ELR (cell line): Measurements from ENCODE around the gene DENND1C.

Experiments used
- DNase-seq: peaks from one replicate; pipeline ENCODE4 v3.0.0-alpha.2; 2015; ENCODE audit warnings: low read depth

Gene DENND1C

GRCh38 chr19:6481541-6482342, at the start of gene DENND1C:
Gene DENND1C (minus strand): TSS chr19:6481787. CDS start chr19:6481695, 92 bp downstream.
- DNase-seq: peak; percentile 45

DNA sequence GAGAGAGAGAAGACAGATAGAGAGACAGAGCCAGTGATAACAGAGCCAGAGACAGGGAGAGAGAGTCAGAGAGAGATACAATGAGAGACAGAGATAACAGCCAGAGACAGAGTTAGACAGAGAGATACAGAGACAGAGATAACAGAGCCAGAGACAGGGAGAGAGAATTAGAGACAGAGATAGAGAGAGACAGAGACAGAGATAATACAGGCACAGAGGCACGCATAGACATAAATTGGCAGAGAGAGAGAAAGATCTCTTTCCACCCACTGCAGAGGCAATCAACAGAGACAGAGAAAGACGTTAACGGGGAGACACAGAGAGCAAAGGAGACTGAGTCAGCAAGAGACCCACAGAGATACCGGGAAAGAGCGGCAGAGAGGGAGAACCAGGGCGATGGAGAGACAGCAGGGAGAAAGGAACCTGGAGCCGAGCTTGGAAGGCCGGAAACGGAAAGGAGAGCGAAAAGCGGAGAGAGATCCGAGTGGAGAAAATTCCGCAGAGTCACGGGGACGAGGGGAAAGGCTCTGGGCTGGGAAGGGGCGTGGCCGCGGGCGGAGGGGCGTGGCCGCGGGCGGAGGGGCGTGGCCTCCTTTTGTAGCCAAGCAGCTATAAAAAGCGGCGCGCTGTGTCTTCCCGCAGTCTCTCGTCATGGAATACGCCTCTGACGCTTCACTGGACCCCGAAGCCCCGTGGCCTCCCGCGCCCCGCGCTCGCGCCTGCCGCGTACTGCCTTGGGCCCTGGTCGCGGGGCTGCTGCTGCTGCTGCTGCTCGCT, 49.0 kb upstream of the DENND1C start, which contains the start of gene TNFSF9:
TNFSF9 (plus strand) TSS at position 641 of the 777 bp plus-strand sequence; CDS start at position 652, 11 bp downstream.
- DNase-seq: peak; percentile 87

DNA sequence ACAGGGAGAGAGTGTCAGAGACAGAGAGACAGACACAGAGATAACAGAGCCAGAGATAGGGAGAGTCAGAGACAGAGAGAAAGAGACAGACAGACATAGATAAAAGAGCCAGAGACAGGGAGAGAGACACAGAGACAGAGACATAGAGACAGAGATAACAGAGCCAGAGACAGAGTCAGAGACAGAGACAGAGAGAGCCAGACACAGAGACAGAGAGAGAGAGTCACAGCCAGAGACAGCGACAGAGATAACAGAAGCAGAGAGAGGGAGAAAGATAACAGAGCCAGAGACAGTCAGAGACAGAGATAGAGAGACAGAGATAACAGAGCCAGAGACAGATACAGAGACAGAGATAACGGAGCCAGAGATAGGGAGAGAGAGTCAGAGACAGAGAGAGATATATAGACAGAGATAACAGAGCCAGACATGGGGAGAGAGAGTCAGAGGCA, 48.4 kb upstream of the DENND1C start:
- DNase-seq: no peak

DNA sequence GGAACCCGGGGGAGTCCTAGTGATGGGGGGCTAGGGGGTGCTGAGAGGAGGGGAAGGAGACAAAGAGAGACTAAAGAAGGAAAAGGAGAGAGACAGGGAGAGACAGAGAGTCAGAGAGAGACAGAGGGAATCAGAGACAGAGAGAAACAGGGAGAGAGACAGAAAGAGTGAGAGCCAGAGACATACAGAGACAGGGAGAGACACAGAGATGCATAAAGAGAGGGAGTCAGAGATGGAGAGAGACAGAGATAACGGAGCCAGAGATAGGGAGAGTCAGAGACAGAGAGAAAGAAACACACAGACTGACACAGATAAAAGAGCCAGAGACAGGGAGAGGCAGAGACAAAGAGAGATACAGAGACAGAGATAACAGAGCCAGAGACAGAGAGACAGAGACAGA, 47.8 kb upstream of the DENND1C start:
- DNase-seq: no peak

DNA sequence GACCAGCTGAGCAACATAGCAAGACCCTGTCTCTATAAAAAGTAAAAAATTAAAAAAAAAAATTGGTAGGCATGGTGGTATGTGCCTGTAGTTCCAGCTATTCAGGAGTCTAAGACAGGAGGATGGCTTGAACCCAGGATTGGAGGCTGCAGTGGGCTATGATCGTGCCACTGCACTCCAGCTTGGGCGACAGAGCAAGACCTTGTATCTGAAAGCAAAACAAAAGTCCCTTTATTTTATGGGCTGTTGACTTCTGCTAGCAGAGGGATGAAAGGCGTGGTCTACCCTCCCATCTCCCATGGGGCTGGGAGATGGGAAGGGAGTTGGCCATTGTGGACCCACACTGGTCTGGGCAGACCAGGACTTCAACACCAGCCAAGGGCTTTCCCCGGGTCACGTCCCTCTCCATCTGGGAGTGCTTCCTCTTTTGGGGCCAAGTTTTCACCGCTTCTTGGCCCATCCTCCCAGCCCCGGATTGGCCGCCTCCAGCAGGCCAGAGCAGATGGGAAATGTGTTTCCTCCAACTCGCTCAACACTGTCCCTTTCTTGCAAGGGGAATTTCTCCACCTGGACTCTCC, 47.0 kb upstream of the DENND1C start:
- no peak for DNase-seq

DNA sequence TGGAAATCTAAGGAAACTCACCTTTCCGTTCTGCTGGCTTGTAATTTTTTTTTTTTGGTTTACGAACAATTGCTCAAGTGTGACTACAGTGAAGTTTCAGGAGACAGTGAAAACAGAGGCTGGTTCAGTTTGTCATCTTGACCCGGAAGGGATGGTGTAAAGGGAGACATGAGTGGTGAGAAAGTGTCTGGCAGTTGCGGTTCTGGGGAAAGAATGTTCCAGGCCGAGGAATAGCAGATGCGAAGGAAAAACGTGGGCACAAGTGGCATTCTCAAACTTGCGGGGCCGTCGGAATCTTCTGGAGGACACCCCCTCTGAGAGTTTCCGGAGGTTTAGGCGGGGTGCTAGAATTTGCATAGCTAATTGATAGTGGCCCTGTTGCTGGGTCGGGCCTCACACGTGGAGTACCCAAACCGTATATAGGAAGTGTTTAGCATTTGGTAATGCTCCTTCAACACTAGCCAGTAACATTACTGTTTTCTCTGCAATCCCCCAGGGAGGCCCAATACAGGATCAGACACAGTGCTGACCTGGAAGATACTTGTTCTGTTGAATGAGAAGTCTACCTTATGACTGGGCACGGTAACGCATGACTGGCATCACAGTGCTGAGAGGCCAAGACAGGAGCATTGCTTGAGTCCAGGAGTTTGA, 46.4 kb upstream of the DENND1C start:
- DNase-seq: no peak

- DNase-seq: no peak
These were observed 42.7 kb upstream of the DENND1C start for GRCh38 chr19:6524311-6524710.

DNA sequence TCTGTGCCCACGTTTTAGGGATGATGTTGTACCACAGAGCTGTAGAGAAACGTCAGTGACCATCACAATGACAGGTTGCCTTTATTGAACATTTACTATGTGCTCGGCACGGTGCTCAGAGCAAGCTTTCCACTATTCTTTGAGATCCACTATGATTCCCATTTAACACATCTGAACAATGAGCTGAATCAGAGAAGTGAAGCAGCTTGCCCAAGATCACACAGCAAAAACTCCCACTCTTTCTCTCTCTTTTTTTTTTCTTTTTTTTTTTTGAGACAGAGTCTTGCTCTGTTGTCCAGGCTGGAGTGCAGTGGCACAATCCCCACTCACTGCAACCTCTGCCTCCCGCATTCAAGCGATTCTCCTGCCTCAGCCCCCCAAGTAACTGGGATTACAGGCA, 41.1 kb upstream of the DENND1C start:
- no peak for DNase-seq

GRCh38 chr19:6521718-6522646, 40.4 kb upstream of the DENND1C start:
- peak; percentile 36 for DNase-seq

DNA sequence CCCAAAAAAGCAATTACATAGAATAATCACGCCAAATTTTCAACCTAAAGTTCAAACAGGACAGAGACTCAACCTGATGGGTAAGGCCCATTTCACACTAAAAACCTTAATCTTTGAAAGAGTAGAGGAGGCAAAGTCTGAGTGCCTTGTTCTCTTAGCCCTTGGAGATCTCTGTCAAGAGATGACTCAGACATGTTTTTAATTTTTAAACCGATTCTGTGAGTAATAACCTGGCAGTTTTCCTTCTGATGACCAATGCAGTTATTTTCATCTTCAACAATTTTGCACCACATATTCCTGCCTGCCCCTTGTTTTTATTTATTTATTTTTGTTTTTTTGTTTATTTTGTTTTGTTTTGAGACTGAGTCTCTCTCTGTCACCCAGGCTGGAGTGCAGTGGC, 37.7 kb upstream of the DENND1C start:
- DNase-seq: peak; percentile 87

GRCh38 chr19:6518145-6518911, 36.7 kb upstream of the DENND1C start:
- no peak for DNase-seq

GRCh38 chr19:6516659-6517291, 35.2 kb upstream of the DENND1C start:
- DNase-seq: peak; percentile 87

- DNase-seq: peak; percentile 94
These were observed 34.6 kb upstream of the DENND1C start for GRCh38 chr19:6516018-6516658.

DNA sequence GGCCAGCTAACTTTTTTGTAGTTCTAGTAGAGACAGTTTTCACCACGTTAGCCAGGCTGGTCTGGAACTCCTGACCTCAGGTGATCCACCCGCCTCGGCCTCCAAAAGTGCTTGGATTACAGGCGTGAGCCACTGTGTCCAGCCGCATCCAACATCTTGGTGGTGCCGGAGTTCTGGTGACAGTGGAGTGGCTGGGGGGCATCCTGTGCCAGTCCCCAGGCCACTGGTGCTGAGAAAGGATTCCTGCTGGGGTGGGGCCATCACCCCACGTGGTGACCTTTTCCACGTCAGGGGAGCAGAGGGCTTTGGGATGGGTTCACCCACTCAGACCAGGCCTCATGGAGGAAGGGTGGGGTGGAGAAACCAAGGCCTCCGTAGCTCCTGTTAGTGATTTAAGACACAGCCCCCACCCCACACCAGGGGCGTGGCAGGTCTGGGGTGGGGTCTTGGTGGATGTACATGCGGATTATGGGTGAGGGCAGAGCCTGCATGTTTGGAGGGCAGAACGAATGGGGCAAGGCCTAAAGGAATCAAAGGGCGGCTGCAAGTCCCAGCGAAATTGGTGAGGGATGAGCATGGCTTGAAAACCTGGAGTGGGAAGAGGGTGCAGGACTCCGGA, 33.4 kb upstream of the DENND1C start:
- no peak for DNase-seq

DNA sequence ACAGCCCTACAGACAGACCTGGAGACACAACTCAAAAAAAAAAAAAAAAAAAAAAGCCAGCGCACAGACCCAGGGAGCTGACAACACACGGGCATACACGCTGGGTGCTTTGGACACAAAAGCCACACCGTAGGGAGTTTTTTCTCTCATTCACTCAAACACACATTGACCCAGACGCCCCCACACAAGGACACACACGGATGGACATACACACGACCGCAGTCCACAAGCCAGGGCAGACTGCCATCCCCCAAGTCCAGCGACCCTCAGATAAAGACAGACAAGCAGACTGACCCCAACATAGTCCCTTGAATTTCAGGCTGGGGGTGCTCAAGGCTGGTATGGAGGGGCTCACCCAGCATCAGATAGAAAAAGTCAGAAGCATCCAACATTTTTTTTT, 32.5 kb upstream of the DENND1C start:
- no peak for DNase-seq

DNA sequence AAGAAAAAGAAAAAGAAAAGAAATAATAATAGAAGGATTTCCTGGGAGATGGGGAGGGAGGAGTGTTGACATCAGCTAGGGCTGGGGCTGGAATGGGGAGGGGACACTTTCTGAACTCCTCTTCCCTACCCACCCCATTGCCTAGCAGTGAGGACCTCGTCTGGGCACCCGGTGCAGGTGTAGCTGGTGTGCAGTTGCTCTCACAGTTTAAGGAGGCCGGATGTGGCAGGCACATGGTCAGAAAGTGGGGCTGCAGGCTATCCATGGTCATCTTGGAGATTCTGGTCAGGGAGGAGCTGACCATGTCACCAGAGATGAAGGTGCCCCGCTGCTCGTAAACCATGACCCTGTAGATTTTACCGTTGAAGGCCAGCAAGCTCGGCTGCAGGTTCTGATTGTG, 29.0 kb upstream of the DENND1C start:
- DNase-seq: no peak

DNA sequence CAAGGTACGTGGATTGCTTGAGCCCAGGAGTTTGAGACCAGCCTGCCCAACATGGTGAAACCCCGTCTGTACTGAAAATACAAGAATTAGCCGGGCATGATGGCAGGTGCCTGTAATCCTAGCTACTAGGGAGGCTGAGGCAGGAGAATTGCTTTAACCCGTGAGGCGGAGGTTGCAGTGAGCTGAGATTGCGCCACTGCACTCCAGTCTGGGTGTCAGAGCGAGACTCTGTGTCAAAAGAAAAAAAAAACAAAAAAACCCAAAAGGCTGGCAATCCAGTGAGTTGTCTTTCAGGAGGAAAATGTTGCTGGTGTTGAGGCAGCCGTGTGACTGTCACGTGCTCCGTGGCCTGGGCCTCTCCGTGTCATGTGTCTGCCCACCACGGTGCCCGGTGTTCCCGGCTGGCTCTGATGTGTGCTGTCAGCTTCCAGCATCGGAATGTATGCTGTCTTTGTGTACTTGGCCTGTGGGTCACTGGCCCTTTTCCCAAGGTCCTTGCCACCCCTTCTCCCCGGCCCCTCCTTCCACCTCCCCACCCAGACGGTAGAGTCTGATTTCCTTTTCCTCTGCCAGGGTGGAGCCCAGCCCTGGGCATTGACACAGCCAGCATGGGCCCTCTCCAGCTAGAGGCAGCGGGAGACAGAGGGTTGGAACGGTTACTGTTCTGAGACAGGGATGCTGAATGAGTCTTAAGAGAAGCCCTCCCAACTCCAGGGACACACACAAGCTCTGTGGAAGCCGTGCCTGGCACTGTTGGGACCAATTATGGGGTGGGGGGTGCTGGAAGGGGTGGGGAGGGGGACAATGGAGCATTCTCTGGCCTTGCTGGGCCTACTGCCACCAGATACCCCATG, 27.8 kb upstream of the DENND1C start:
- DNase-seq: no peak
